Fibroblast of lung (primary cell): ENCODE data around the gene EED.

Experiments
- EZH2 ChIP-seq: IDR thresholded peaks from 2 replicates; pipeline ENCODE4 v1.5.1; 2012; ENCODE audit warnings: low read length, control low read depth, mild to moderate bottlenecking; ENCODE audit errors: missing control alignments
- TF ChIP-seq, protein P1 (sequence below), 2 donors: IDR thresholded peaks in 1 of 2; conservative IDR thresholded peaks in 1 of 2; 1 replicate in 1 of 2; 2 replicates in 1 of 2; pipeline ENCODE4 v1.5.1; 2011 to 2012; ENCODE audit warnings: low read length in 2 of 2, control low read depth in 1 of 2, inconsistent platforms in 1 of 2, low read depth in 1 of 2, mild to moderate bottlenecking in 1 of 2

DNA sequence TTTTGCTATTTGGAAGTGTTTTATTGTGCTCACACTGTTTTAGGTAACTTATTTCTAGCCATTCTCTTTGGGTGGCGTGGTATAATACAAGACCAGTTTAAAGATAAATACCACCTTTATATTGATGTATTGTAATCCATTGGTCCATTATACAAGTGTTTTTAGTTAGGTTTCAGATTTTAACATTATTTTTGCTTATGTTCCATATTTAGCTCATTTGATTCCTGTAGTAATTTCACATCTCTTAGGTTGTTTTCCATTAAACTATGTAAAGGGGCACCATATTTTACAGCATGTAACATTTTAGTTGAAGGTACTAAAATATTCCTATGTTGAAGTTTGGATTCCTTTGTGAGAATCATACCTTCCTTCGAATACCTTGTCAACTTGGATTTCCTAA lies 20.1 kb downstream of the EED start:
- TF ChIP-seq, protein P1, sequence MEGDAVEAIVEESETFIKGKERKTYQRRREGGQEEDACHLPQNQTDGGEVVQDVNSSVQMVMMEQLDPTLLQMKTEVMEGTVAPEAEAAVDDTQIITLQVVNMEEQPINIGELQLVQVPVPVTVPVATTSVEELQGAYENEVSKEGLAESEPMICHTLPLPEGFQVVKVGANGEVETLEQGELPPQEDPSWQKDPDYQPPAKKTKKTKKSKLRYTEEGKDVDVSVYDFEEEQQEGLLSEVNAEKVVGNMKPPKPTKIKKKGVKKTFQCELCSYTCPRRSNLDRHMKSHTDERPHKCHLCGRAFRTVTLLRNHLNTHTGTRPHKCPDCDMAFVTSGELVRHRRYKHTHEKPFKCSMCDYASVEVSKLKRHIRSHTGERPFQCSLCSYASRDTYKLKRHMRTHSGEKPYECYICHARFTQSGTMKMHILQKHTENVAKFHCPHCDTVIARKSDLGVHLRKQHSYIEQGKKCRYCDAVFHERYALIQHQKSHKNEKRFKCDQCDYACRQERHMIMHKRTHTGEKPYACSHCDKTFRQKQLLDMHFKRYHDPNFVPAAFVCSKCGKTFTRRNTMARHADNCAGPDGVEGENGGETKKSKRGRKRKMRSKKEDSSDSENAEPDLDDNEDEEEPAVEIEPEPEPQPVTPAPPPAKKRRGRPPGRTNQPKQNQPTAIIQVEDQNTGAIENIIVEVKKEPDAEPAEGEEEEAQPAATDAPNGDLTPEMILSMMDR (conservative IDR thresholded peaks at IDR 0.05 in 1 of 2, IDR thresholded peaks at IDR 0.05 in 1 of 2; ENCODE audit: low read depth in 1 of 2, low read length in 2 of 2) = no peak
- TF ChIP-seq EZH2 = no peak
